B cell (primary cell): Measurements from ENCODE around the gene RPL22. TPM values are rescaled to one million over a fixed set of nuclear protein-coding genes. Genes with fewer than 3 reads are reported as not detected.

ENCODE experiments used
- ATAC-seq: fragments of 200-7000 bp; cut with Tn5 transposase; one replicate; pipeline ENCODE4 v1.10.0; 2021; ENCODE audit warnings: low read depth, mild to moderate bottlenecking, moderate number of reproducible peaks, moderate library complexity
- CTCF ChIA-PET: fragments of 350-600 bp; sonication (Branson Sonifier 250); formaldehyde crosslinking; loops from one replicate; lab custom pipeline; 2021; ENCODE audit warnings: antibody characterized with exemption, inconsistent platforms; lab: Charles Lee
- POLR2A ChIA-PET: fragments of 350-600 bp; sonication (Branson Sonifier 250); formaldehyde crosslinking; loops from one replicate; lab custom pipeline; 2021; ENCODE audit warnings: antibody characterized with exemption; lab: Charles Lee
- DNase-seq: peaks from one replicate; pipeline ENCODE4 v3.0.0; 2013
- H2AFZ ChIP-seq: 2 replicates; pipeline ENCODE4 v1.6.1; 2012; ENCODE audit warnings: mild to moderate bottlenecking, low read depth, low read length; ENCODE audit not compliant: insufficient read depth, poor library complexity, severe bottlenecking
- H3K27ac ChIP-seq, 2 donors: 1 replicate in 1 of 2; 2 replicates in 1 of 2; pipeline ENCODE4 v1.5.1; 2012 to 2013; ENCODE audit warnings: low read length in 2 of 2, mild to moderate bottlenecking in 2 of 2, moderate library complexity in 1 of 2
- H3K27me3 ChIP-seq, 4 experiments: fragments of 200-600 bp in 1 of 4; sonication (generic) in 1 of 4; replicated peaks in 1 of 4; 1 replicate in 2 of 4; 2 replicates in 2 of 4; pipeline versions ENCODE4 v1.6.1 to v1.7.0; 2013 to 2016; ENCODE audit warnings: low read length in 3 of 4, mild to moderate bottlenecking in 2 of 4, mixed read lengths in 1 of 4, moderate library complexity in 1 of 4; ENCODE audit not compliant: insufficient read depth in 4 of 4, control insufficient read depth in 3 of 4; ENCODE audit errors: control extremely low read depth in 1 of 4
- H3K36me3 ChIP-seq, 2 experiments: replicated peaks in 1 of 2; 1 replicate in 1 of 2; 2 replicates in 1 of 2; pipeline versions ENCODE4 v1.6.1 to v1.7.1; 2013; ENCODE audit warnings: low read length in 1 of 2; ENCODE audit not compliant: insufficient read depth in 2 of 2, control insufficient read depth in 1 of 2; ENCODE audit errors: control extremely low read depth in 1 of 2, extremely low read depth in 1 of 2
- H3K4me1 ChIP-seq, 2 donors: fragments of 200-600 bp in 1 of 2; sonication (generic) in 1 of 2; 1 replicate in 1 of 2; 2 replicates in 1 of 2; pipeline versions ENCODE4 v1.5.1 to v1.6.1; 2013 to 2017; ENCODE audit warnings: low read length in 2 of 2; ENCODE audit not compliant: control insufficient read depth in 2 of 2, insufficient read depth in 2 of 2
- H3K4me2 ChIP-seq: replicated peaks from 2 replicates; pipeline ENCODE3; 2012; ENCODE audit warnings: mild to moderate bottlenecking, low read depth, low read length; ENCODE audit not compliant: poor library complexity, severe bottlenecking
- H3K4me3 ChIP-seq, 5 experiments: fragments of 200-600 bp in 1 of 5; sonication (generic) in 1 of 5; 1 replicate in 3 of 5; 2 replicates in 2 of 5; pipeline versions ENCODE4 v1.5.1 to v1.7.0; 2011 to 2016; ENCODE audit warnings: low read length in 4 of 5, mild to moderate bottlenecking in 4 of 5, low read depth in 2 of 5, control low read depth in 1 of 5, moderate library complexity in 1 of 5; ENCODE audit not compliant: insufficient read depth in 1 of 5; ENCODE audit errors: control extremely low read depth in 1 of 5, extremely low read depth in 1 of 5
- H3K79me2 ChIP-seq: fragments of 200-600 bp; sonication (generic); one replicate; pipeline ENCODE4 v1.6.0; 2016; ENCODE audit warnings: low read length; ENCODE audit not compliant: control insufficient read depth, insufficient read depth
- H3K9ac ChIP-seq: fragments of 200-600 bp; sonication (generic); 2 replicates; pipeline ENCODE4 v1.6.1; 2017; ENCODE audit warnings: mild to moderate bottlenecking, low read length, moderate library complexity
- H3K9me3 ChIP-seq, 3 donors: one replicate each; pipeline versions ENCODE4 v1.6.1 to v1.7.1; 2013; ENCODE audit warnings: low read length in 2 of 3; ENCODE audit not compliant: control insufficient read depth in 2 of 3, insufficient read depth in 1 of 3; ENCODE audit errors: control extremely low read depth in 1 of 3
- H4K20me1 ChIP-seq: 2 replicates; pipeline ENCODE4 v1.6.0; 2012; ENCODE audit warnings: mild to moderate bottlenecking, low read length; ENCODE audit not compliant: insufficient read depth, control insufficient read depth, poor library complexity, severe bottlenecking
- H3K27ac Mint-ChIP-seq: one replicate; pipeline ENCODE4 v1.8.0; 2021; ENCODE audit warnings: mixed read lengths
- H3K27me3 Mint-ChIP-seq: one replicate; pipeline ENCODE4 v1.8.0; 2021; ENCODE audit warnings: mixed read lengths
- H3K4me1 Mint-ChIP-seq: one replicate; pipeline ENCODE4 v1.8.0; 2021; ENCODE audit warnings: mixed read lengths
- H3K4me3 Mint-ChIP-seq: one replicate; pipeline ENCODE4 v1.8.0; 2021; ENCODE audit warnings: mixed read lengths
- H3K9me3 Mint-ChIP-seq: one replicate; pipeline ENCODE4 v1.8.0; 2022; ENCODE audit warnings: mixed read lengths; ENCODE audit not compliant: insufficient read depth
- EZH2 ChIP-seq: IDR thresholded peaks from 2 replicates; pipeline ENCODE4 v1.6.1; 2012; ENCODE audit warnings: borderline replicate concordance, low read depth, mild to moderate bottlenecking, moderate library complexity, low read length; ENCODE audit not compliant: insufficient read depth, poor library complexity, severe bottlenecking
- WGBS: methylation state at CpG from one replicate; pipeline ENCODE4 v1.1.5; 2013; ENCODE audit warnings: missing lambda C conversion rate; ENCODE audit not compliant: insufficient coverage; 5-methylcytosine and 5-hydroxymethylcytosine counted together
- intact Hi-C: fragments of 100-400 bp; cut with micrococcal nuclease; formaldehyde crosslinking; loops from one replicate; pipeline ENCODE4 v1.10.0; 2022
- polyA plus RNA-seq: library from polyadenylated mRNA; depleted of rRNA; stranded (reverse); fragments of >200 nt; gene quantifications from 2 replicates; pipeline ENCODE4 v1.2.3, GENCODE V29; 2012
- total RNA-seq, 2 donors: library from RNA; stranded (reverse); fragments of 120-200 nt in 1 of 2; gene quantifications; 1 replicate in 1 of 2; 2 replicates in 1 of 2; pipeline versions ENCODE4 v1.2.3 to v1.2.4, GENCODE V29; 2013 to 2022
- TF ChIP-seq, protein P1 (sequence below): fragments of 200-600 bp; IDR thresholded peaks from one replicate; pipeline ENCODE4 v1.8.0; 2022; ENCODE audit warnings: antibody characterized with exemption, mild to moderate bottlenecking

Gene RPL22
- total and polyA plus RNA-seq, 2 donors (not counting 1 experiment from before 2014, with no cell fraction given): 70.9 to 471 TPM

DNA sequence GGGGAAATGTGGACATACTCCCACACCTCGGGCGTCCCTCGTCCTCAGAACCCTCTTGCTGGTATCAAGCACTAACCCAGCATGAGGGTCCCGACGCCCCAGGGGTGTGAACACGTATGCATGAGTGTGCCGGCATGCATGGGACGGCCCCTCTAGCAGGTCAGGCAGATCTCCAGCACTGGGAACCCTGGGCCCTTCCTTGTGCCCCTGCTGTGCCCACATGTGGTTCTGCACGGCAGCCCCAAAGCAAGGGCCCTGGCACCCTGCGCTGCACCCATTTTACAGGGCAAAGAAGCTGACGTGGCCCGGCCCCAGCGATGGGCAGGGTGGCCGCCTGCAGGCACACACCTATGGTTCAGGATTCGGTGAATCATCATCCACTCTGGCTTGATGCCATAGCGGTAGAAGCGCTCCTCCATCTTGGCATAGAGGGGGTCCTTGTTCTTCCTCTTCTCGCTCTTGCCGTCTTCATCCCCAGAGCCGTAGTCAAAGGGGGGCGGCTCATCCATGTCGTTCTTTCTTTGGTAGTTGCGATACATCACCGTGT lies 53.5 kb downstream of the RPL22 start:
- Histone ChIP-seq H3K27ac (no peak overlapping the region), H3K27me3 (peaks cover 0 to 24% (median 2%) of the 10 kb centered on the region in 4 experiments), H3K4me3 (no peak overlapping the region), H3K9me3 (peaks cover 0 to 7% (median 0%) of the 10 kb centered on the region in 3 donors), H3K4me1 (peaks cover 11 to 12% of the 10 kb centered on the region in 2 donors), H4K20me1 (no peaks in the 10 kb centered on the region), H3K4me2 (no peak overlapping the region), H2AFZ (no peak overlapping the region), H3K79me2 (no peaks in the 10 kb centered on the region), H3K36me3 (no peaks in the 10 kb centered on the region), H3K9ac (no peak overlapping the region)
- ChIA-PET CTCF (no interaction called here), POLR2A (no interaction called here)
- Mint-ChIP-seq H3K4me1 (peaks cover 7% of the 10 kb centered on the region), H3K27me3 (peaks cover 17% of the 10 kb centered on the region), H3K4me3 (no peak overlapping the region), H3K9me3 (no peaks in the 10 kb centered on the region), H3K27ac (no peak overlapping the region)
- no peak for ATAC-seq
- intact Hi-C loops: no loop called here
- no peak for DNase-seq
- TF ChIP-seq, protein P1, sequence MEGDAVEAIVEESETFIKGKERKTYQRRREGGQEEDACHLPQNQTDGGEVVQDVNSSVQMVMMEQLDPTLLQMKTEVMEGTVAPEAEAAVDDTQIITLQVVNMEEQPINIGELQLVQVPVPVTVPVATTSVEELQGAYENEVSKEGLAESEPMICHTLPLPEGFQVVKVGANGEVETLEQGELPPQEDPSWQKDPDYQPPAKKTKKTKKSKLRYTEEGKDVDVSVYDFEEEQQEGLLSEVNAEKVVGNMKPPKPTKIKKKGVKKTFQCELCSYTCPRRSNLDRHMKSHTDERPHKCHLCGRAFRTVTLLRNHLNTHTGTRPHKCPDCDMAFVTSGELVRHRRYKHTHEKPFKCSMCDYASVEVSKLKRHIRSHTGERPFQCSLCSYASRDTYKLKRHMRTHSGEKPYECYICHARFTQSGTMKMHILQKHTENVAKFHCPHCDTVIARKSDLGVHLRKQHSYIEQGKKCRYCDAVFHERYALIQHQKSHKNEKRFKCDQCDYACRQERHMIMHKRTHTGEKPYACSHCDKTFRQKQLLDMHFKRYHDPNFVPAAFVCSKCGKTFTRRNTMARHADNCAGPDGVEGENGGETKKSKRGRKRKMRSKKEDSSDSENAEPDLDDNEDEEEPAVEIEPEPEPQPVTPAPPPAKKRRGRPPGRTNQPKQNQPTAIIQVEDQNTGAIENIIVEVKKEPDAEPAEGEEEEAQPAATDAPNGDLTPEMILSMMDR: no peak
- TF ChIP-seq EZH2: no peak
- WGBS: 97% methylated on average over 24 of the region's 24 CpGs

DNA sequence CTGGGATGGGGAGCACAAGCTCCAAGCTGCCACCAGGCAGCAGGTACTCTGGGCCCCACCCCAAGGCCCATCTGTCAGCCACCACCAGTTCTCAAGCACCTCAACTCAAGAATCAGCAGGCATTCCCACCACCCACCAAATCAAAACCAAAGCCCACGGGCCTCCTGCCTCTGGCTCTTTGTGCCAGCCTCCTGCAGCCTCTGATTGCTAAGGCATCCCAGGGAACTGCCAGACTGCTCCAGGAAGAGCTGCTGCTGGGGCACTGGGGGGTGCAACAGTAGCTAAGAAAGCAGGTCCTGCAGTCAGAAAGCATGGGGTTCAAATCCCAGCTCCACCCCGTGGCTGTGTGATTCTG lies 54.0 kb downstream of the RPL22 start:
- ATAC-seq (no peak), DNase-seq (no peak)
- CTCF ChIA-PET: no interaction called here
- Histone ChIP-seq H3K27me3 (peaks cover 0 to 24% (median 2%) of the 10 kb centered on the region in 4 experiments), H3K79me2 (no peaks in the 10 kb centered on the region), H2AFZ (no peak overlapping the region), H3K9me3 (peaks cover 0 to 7% (median 0%) of the 10 kb centered on the region in 3 donors), H3K27ac (no peak overlapping the region), H3K4me1 (peaks cover 11 to 12% of the 10 kb centered on the region in 2 donors), H3K9ac (no peak overlapping the region), H3K36me3 (no peaks in the 10 kb centered on the region), H4K20me1 (no peaks in the 10 kb centered on the region), H3K4me2 (no peak overlapping the region), H3K4me3 (no peak overlapping the region)
- POLR2A ChIA-PET: no interaction called here
- no peak overlapping the region for H3K27ac Mint-ChIP-seq
- intact Hi-C loops: no loop called here
- H3K9me3 Mint-ChIP-seq: no peaks in the 10 kb centered on the region
- peaks cover 17% of the 10 kb centered on the region for H3K27me3 Mint-ChIP-seq
- 82% methylated on average over 2 of the region's 2 CpGs for WGBS
- no peak overlapping the region for H3K4me3 Mint-ChIP-seq
- H3K4me1 Mint-ChIP-seq: peaks cover 7% of the 10 kb centered on the region
- TF ChIP-seq, protein P1: no peak
- no peak for TF ChIP-seq EZH2
